Measurements from ENCODE around the gene DNM2.

DNM2 gene

DNA sequence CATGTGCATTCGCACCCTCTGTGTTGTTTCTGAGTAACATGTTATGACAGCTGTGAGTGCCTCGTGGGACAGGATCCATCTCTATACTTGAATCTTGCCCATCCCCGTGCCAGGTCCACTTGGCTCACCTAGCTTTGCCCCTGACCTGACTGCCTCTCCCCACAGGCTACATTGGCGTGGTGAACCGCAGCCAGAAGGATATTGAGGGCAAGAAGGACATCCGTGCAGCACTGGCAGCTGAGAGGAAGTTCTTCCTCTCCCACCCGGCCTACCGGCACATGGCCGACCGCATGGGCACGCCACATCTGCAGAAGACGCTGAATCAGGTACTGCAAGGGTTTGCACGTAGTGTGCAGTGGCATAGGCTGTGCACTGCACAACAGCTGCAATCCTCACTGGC, 64.9 kb downstream of the DNM2 start:
- no peaks in the 10 kb centered on the region for H3K27me3 ChIP-seq (ENCODE audit: control insufficient read depth, insufficient read depth, low read length)
- no peak overlapping the region for H3K9ac ChIP-seq (ENCODE audit: low read length)
- H3K4me3 ChIP-seq (ENCODE audit: low read length) = no peak overlapping the region
- H3K4me1 ChIP-seq (ENCODE audit: control insufficient read depth, insufficient read depth, low read length) = no peaks in the 10 kb centered on the region
- peaks cover 46% of the 10 kb centered on the region for H3K36me3 ChIP-seq (ENCODE audit: control insufficient read depth, insufficient read depth, low read length)
- H3K27ac ChIP-seq (ENCODE audit: low read depth, low read length) = no peak overlapping the region

DNA sequence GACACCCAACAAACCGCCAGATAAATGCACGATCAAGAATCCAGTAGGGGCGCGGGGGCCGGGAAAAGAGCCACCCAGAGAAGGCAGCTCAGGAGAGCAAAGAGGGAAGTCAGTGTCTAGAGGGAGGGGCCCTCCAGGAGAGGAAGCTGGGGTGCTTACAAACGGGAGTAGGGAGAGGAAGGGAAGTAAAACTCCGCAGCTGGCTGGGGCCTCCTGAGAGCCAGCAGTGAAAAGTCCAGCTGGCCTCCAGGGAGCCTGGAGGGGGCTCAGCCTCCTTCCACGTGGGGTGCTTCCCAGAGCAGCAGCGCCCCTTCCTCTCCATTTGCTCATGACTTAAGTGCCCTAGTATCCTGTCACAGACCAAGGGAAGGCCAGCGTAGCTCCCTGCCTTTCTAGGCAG, 66.4 kb downstream of the DNM2 start:
- H3K27me3 ChIP-seq (ENCODE audit: control insufficient read depth, insufficient read depth, low read length) = no peaks in the 10 kb centered on the region
- H3K9ac ChIP-seq (ENCODE audit: low read length) = no peak overlapping the region
- H3K4me1 ChIP-seq (ENCODE audit: control insufficient read depth, insufficient read depth, low read length) = no peaks in the 10 kb centered on the region
- peaks cover 48% of the 10 kb centered on the region for H3K36me3 ChIP-seq (ENCODE audit: control insufficient read depth, insufficient read depth, low read length)
- H3K4me3 ChIP-seq (ENCODE audit: low read length) = no peak overlapping the region
- H3K27ac ChIP-seq (ENCODE audit: low read depth, low read length) = no peak overlapping the region

DNA sequence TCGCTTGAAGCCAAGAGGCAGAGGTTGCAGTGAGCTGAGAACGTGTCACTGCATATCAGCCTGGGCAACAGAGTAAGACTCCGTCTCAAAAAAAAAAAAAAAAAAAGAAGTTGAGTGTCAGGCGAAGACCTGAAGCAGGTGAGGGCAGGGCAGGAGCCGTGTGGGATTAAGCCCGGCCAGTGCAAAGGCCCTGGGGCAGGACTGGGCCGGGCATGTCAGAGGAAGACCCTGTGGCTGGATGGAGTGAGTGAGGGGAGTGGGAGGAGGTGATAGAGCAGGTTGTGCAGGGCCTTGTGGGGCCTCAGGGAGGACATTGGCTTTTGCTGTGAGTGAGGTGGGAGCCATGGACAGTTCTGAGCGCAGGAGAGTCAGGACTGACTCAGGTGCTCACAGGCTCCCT, 70.3 kb downstream of the DNM2 start:
- Histone ChIP-seq H3K4me1 (ENCODE audit: control insufficient read depth, insufficient read depth, low read length) (no peaks in the 10 kb centered on the region), H3K27me3 (ENCODE audit: control insufficient read depth, insufficient read depth, low read length) (no peaks in the 10 kb centered on the region), H3K4me3 (ENCODE audit: low read length) (no peak overlapping the region), H3K36me3 (ENCODE audit: control insufficient read depth, insufficient read depth, low read length) (peaks cover 41% of the 10 kb centered on the region), H3K9ac (ENCODE audit: low read length) (no peak overlapping the region), H3K27ac (ENCODE audit: low read depth, low read length) (no peak overlapping the region)

DNA sequence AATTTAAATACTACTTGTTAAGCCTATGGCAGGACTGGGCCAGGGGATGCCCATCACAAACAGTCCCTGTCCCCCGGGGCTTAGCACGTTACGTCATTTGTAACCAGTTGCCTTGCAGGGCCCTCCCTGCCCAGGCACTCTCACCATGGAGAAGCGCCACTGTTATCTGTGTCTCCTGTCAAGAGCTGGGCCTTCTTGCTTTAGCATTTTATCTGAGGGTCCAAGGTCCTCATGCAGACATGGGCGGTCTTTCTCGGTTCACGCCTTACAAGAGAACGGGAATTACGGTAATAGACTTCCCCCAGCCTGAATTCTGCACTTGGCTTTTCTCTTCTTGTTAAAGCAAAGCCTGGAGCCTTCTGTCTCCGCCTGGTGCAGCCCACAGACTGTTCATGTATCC, 72.0 kb downstream of the DNM2 start:
- Histone ChIP-seq H3K27me3 (ENCODE audit: control insufficient read depth, insufficient read depth, low read length) (no peaks in the 10 kb centered on the region), H3K4me1 (ENCODE audit: control insufficient read depth, insufficient read depth, low read length) (no peaks in the 10 kb centered on the region), H3K27ac (ENCODE audit: low read depth, low read length) (no peak overlapping the region), H3K4me3 (ENCODE audit: low read length) (no peak overlapping the region), H3K9ac (ENCODE audit: low read length) (no peak overlapping the region), H3K36me3 (ENCODE audit: control insufficient read depth, insufficient read depth, low read length) (peaks cover 36% of the 10 kb centered on the region)

DNA sequence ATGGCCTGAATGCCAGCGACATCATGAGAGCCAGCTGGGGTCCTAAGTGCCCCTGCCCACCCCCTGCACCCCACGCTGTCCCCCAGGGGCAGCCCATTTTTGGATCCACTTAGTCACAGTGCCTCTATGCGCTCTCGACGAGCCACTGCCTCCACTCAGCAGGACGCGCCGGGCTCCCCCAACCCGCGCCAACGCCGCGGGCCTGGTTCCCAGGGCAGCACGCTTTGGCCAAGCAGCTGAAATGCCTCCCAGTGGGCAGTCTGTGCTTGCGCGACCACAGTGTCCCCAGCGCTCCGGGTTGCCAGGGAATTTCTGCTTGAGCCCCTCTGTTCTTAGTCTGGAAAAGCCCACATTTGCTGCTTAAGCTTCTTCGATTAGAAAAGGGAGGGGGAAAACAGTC, 78.8 kb downstream of the DNM2 start:
- no peaks in the 10 kb centered on the region for H3K27me3 ChIP-seq (ENCODE audit: control insufficient read depth, insufficient read depth, low read length)
- no peaks in the 10 kb centered on the region for H3K4me1 ChIP-seq (ENCODE audit: control insufficient read depth, insufficient read depth, low read length)
- H3K9ac ChIP-seq (ENCODE audit: low read length) = no peak overlapping the region
- peaks cover 35% of the 10 kb centered on the region for H3K36me3 ChIP-seq (ENCODE audit: control insufficient read depth, insufficient read depth, low read length)
- H3K4me3 ChIP-seq (ENCODE audit: low read length) = no peak overlapping the region
- H3K27ac ChIP-seq (ENCODE audit: low read depth, low read length) = no peak overlapping the region

DNA sequence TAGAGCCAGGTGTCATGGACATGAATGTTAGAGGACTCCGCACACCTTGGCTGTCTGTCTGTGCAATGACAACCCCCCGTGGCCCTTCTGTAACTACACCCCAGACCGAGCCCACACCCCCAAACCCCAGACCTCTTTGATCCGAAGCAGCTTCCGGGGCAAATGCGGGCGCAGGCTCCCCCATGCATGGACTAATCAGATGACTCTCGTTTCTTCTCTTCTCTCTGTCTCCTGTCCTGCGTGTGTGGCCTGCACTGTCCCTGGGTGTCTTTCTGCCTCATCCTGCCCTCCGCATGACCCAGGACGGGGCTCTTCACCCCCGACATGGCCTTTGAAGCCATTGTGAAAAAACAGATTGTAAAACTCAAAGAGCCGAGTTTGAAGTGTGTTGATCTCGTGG, 79.2 kb downstream of the DNM2 start:
- Histone ChIP-seq H3K4me3 (ENCODE audit: low read length) (no peak overlapping the region), H3K9ac (ENCODE audit: low read length) (no peak overlapping the region), H3K27ac (ENCODE audit: low read depth, low read length) (no peak overlapping the region), H3K36me3 (ENCODE audit: control insufficient read depth, insufficient read depth, low read length) (peaks cover 37% of the 10 kb centered on the region), H3K27me3 (ENCODE audit: control insufficient read depth, insufficient read depth, low read length) (no peaks in the 10 kb centered on the region), H3K4me1 (ENCODE audit: control insufficient read depth, insufficient read depth, low read length) (no peaks in the 10 kb centered on the region)

DNA sequence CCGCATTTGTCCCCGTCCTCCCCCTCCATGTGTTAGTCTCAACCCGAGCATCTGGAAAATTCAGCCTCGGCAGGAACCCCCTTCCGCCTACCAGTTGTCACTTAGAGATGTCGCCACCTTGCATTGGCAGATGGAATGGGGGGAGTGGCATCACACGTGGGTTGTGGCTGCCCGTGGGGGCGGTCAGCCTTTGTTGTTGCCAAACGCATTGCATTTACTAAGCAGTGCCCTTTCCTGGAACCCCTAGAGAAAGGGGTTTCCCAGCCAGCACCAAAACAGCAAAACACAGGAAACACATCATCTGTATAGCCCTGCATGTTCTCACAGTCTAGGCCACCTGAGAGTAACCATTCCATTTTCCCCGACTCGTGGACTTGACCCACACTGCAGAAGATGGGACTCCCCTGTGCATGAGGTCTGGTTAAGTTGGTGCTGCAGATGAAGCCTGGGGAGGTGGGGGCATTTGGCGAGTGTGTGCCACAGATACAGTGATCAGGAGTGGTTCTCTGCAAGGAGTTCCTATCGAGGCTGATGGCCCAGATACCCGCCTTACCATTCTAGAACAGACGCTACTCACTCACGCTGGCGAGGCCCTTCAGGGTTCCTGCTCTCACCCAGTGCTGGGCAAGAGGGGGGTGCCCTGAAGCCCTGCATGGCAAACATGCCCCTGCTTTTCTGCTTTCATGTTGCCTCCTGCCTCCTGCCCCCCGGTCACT, 79.8 kb downstream of the DNM2 start:
- Histone ChIP-seq H3K36me3 (ENCODE audit: control insufficient read depth, insufficient read depth, low read length) (peaks cover 42% of the 10 kb centered on the region), H3K27me3 (ENCODE audit: control insufficient read depth, insufficient read depth, low read length) (no peaks in the 10 kb centered on the region), H3K9ac (ENCODE audit: low read length) (no peak overlapping the region), H3K27ac (ENCODE audit: low read depth, low read length) (no peak overlapping the region), H3K4me1 (ENCODE audit: control insufficient read depth, insufficient read depth, low read length) (no peaks in the 10 kb centered on the region), H3K4me3 (ENCODE audit: low read length) (no peak overlapping the region)

DNA sequence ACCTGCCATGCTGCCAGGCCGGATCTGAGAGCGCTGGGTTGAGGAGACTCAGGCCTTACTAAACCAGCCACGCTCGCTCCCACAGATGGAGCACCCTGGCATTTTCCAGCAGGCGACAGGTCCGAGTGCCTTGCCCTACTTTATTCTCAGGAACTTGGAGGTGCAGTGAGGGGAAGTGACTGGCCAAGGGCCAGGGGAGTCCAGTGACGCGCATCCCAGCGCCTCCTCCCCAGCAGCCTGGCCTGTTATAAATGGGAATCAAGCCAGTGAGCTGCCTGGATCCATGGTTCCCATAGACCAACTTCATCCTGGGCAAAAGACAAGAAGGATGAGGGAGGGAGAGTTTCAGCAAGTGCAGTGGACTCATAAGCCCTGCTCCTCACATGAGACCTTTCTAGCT, 82.6 kb downstream of the DNM2 start:
- Histone ChIP-seq H3K27ac (ENCODE audit: low read depth, low read length) (no peak overlapping the region), H3K4me3 (ENCODE audit: low read length) (no peak overlapping the region), H3K36me3 (ENCODE audit: control insufficient read depth, insufficient read depth, low read length) (peaks cover 48% of the 10 kb centered on the region), H3K9ac (ENCODE audit: low read length) (no peak overlapping the region), H3K4me1 (ENCODE audit: control insufficient read depth, insufficient read depth, low read length) (no peaks in the 10 kb centered on the region), H3K27me3 (ENCODE audit: control insufficient read depth, insufficient read depth, low read length) (no peaks in the 10 kb centered on the region)

DNA sequence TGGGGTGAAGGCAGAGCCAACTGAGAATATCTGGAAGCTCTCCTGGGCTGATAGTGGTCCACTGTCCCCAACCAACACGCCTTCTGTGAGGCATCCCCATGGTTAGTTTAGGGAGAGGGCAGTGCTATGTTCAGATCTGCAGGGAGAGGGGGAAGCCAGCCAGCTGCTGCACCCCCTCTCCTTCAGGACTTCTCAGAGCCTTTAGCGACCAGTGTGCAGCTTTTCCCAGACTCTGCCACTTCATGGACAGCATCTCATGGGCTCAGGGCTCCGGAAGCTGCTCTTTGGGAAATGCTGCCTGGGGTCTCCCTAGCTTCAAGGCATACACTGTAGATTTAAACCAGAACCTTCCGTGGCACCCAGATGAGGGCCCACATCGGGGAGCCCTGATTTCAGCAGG, 84.6 kb downstream of the DNM2 start:
- no peak overlapping the region for H3K9ac ChIP-seq (ENCODE audit: low read length)
- H3K27me3 ChIP-seq (ENCODE audit: control insufficient read depth, insufficient read depth, low read length) = no peaks in the 10 kb centered on the region
- no peak overlapping the region for H3K4me3 ChIP-seq (ENCODE audit: low read length)
- no peak overlapping the region for H3K27ac ChIP-seq (ENCODE audit: low read depth, low read length)
- peaks cover 36% of the 10 kb centered on the region for H3K36me3 ChIP-seq (ENCODE audit: control insufficient read depth, insufficient read depth, low read length)
- H3K4me1 ChIP-seq (ENCODE audit: control insufficient read depth, insufficient read depth, low read length) = no peaks in the 10 kb centered on the region

DNA sequence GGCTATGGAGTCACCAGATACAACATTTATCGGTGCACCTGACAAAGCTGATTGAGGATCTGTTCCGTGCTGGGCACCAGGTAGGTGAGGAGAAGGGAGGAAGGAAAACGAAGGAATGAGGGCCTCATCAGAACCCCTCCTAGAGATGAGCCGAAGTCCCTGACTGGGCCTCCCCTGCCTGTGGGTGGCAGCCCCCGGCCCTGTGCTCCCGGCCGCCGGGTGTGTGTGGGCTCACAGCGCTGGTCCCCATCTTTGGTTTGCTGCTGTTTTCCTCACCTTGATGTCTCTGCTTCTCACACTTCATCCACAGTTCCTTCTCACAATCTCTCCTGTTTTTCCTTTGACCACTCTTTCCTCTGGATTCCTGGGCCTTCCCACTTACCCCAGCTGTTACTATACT, 85.4 kb downstream of the DNM2 start:
- Histone ChIP-seq H3K4me3 (ENCODE audit: low read length) (no peak overlapping the region), H3K27ac (ENCODE audit: low read depth, low read length) (no peak overlapping the region), H3K9ac (ENCODE audit: low read length) (no peak overlapping the region), H3K4me1 (ENCODE audit: control insufficient read depth, insufficient read depth, low read length) (no peaks in the 10 kb centered on the region), H3K36me3 (ENCODE audit: control insufficient read depth, insufficient read depth, low read length) (peaks cover 35% of the 10 kb centered on the region), H3K27me3 (ENCODE audit: control insufficient read depth, insufficient read depth, low read length) (no peaks in the 10 kb centered on the region)

DNA sequence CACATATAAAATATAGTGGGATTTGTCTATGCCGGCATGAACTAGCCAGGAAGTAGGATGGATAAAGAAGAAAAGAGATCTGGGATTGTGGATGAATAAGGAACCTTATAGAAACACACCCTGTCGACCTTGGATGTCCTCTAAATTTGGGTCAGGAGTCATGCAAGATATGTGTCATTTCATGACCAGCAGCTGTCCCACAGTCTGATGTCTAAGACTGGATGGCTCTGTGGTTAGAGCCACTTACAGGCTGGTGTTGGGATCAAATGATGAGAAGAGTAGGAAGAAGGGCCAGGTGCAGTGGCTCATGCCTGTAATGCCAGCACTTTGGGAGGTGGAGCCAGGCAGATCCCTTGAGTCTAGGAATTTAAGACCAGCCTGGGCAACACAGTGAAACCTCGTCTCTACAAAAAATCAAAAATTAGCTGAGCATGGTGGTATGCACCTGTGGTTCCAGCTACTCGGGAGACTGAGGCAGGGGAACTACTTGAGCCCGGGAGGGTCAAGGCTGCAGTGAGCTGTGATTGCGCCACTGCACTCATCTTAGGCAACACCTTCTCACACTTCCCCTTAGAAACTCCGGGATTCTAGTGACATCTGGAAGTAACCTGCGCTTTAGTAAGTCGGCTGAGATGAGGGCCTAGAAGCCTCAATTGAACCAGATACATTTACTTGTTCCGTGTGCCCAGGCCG, 87.3 kb downstream of the DNM2 start:
- H3K4me3 ChIP-seq (ENCODE audit: low read length) = no peak overlapping the region
- H3K27me3 ChIP-seq (ENCODE audit: control insufficient read depth, insufficient read depth, low read length) = no peaks in the 10 kb centered on the region
- H3K4me1 ChIP-seq (ENCODE audit: control insufficient read depth, insufficient read depth, low read length) = no peaks in the 10 kb centered on the region
- H3K27ac ChIP-seq (ENCODE audit: low read depth, low read length) = no peak overlapping the region
- no peak overlapping the region for H3K9ac ChIP-seq (ENCODE audit: low read length)
- H3K36me3 ChIP-seq (ENCODE audit: control insufficient read depth, insufficient read depth, low read length) = peaks cover 40% of the 10 kb centered on the region

DNA sequence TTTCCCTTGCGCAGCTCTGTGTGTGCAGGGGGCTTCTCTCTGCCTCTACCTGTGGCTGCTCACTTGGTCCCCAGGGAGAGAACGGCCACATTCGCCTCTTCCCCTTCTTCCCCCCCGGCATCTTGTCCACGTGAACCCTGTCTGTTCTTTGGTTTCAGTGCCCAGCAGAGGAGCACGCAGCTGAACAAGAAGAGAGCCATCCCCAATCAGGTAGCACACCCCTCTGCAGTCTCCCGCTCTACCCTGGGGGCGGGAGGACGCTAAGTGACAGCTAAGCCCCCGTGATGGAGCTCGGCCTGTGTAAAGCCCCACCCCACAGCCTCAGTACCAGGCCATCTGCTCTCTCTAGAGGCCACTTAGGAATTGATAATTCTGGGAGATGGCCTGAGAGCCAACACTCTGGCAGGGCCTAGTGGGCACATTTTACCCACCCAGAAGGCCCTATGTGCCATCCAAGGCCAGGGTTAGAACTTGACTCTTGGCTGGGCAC, 87.9 kb downstream of the DNM2 start:
- no peak overlapping the region for H3K27ac ChIP-seq (ENCODE audit: low read depth, low read length)
- H3K9ac ChIP-seq (ENCODE audit: low read length) = no peak overlapping the region
- H3K4me3 ChIP-seq (ENCODE audit: low read length) = no peak overlapping the region
- H3K27me3 ChIP-seq (ENCODE audit: control insufficient read depth, insufficient read depth, low read length) = no peaks in the 10 kb centered on the region
- H3K4me1 ChIP-seq (ENCODE audit: control insufficient read depth, insufficient read depth, low read length) = no peaks in the 10 kb centered on the region
- peaks cover 40% of the 10 kb centered on the region for H3K36me3 ChIP-seq (ENCODE audit: control insufficient read depth, insufficient read depth, low read length)
